Tongue (tissue), 2 donors: ENCODE measurements around the gene TMEM170A. TPM values are rescaled to one million over a fixed set of nuclear protein-coding genes. Genes with fewer than 3 reads are reported as not detected.
"Not testable (repeated sequence)": the region's sequence is repeated elsewhere in the genome, so short reads cannot be mapped to it uniquely, and the experiment has no call there.

Source experiments
- DNase-seq: peaks from one replicate; pipeline ENCODE4 v3.0.0-alpha.2; 2015
- total RNA-seq: library from RNA; depleted of rRNA; stranded (reverse); fragments of >200 nt; gene quantifications from one replicate; pipeline ENCODE4 v1.2.3, GENCODE V29; 2014

Gene TMEM170A
- total RNA-seq, 1 donor from 2014 or later, result 27.3 TPM

- no peak for DNase-seq
Measured at GRCh38 chr16:75452464-75453190, 11.9 kb downstream of the TMEM170A start.

- no peak for DNase-seq
Measured at GRCh38 chr16:75446416-75446815, 18.1 kb downstream of the TMEM170A start.

- DNase-seq, result no peak
Measured at GRCh38 chr16:75445298-75445697, 19.2 kb downstream of the TMEM170A start.

GRCh38 chr16:75443298-75443697 is 21.2 kb downstream of the TMEM170A start:
- no peak for DNase-seq

- DNase-seq, result peak; percentile 94
Measured at GRCh38 chr16:75433732-75434413, 30.6 kb downstream of the TMEM170A start.

DNA sequence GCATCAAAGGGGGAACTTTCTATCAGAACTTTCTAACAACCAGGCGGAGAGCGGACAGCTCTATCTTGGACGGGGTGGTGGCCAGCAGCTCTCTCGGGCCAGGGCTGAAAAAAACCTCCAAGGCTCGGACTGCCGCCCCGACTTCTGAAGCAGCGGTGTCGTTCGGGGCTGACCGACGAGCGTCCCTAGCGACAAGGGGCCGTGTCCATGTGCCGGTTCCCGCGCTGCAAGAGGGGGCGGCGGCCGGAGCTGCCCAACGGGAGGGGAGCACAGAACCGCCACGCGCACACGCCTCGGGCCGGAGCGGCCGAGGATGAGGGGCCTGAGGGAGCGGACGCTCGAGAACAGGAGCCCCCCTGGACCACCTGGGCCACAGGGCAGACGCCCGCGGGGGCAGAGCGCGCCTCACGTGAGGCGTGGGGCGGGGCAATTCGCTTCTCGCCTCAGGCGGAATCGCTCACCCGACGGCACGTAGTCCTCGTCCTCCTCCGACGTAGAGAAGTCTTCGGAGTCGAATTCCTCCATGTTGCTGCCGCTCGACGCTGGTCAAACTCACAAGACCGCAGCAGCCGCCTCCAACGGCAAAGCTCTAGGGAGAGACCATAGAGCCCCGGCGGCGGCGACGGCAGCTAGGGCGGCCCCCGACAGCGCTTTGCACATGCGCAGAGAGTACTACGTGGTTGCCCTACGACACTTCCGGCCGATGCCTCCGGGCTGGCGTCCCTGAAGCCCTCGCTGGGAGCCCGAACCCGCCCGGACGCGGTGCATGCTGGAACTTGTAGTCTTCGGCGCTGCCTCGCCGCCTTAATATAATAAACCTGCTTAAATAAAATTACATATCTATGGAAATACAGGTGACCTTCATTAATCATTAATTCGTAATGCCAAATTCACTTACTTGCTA is 31.4 kb downstream of the TMEM170A start, which contains the start of gene CFDP1:
TSS of gene CFDP1 (minus strand) at position 676 of the 904 bp plus-strand sequence. CDS start at position 525, 151 bp downstream.
- peak; percentile 99 for DNase-seq

GRCh38 chr16:75429621-75430403 is 34.7 kb downstream of the TMEM170A start:
- no peak for DNase-seq

GRCh38 chr16:75426524-75426923 is 38.0 kb downstream of the TMEM170A start:
- not testable (repeated sequence) for DNase-seq

- DNase-seq, result not testable (repeated sequence)
Measured at GRCh38 chr16:75424105-75424762, 40.3 kb downstream of the TMEM170A start.

DNA sequence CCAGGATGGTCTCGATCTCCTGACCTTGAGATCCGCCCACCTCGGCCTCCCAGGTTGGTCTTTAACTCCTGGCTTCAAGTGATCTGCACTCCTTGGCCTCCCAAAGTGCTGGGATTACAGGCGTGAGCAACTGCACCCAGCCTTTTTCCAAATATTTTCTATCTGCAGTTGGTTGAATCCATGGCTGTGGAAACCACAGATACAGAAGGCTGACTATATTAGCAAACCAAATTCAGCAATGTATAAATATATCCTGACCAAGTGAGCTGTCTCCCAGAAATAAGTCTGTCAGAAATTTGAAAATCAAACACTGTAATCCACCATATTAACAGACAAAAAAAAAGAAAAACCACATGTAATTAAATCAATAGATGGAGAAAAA is 40.8 kb downstream of the TMEM170A start:
- DNase-seq, result no peak

DNA sequence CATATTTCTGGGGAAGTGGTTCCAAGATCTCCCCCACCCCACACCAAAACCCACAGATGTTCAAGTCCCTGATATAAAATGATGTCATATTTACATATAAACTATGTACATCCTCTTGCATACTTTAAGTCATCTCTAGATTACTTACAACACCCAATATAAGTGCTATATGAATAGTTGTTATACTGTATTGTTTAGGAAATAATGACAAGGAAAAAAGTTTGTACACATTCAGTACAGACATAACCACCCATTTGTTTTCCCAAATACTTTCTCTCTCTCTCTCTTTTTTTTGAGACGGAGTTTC is 42.7 kb downstream of the TMEM170A start:
- no peak for DNase-seq

DNA sequence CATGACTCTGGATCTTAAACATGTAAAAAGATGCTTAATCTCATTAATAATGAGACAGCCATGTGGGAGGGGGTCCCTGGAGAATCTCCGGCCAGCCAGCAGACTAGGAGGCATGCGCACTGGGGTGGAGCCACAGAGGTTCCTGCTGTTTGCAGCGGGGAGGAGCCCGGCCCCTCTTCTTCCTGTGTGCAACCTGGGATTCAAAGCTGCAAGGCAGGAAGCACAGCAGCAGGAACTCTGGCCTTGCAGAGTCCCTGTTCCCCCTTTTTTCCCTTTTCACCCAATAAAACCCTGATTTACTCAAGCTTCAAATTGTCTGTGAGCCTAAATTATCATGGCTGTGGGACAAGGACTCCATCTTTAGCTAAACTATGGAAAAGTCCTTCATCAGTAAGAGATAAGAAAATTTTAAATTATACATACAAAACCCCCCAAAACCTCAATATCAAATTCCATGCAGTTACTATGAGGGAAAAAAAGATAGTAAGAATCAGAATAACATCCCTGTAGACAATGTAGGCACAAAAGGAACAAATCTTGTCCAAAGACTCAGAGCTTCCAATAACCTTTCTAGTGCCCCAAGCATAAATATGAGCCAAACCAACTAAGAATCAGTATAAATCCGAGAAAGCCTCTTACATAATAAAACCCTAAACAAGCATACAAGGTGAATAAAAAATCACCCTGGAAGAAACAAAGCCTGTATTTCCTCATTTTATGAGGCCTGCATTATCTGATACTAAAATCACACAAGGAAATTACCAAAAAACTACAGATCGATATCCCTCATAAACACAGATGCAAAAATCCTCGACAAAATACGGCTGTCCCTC is 43.3 kb downstream of the TMEM170A start:
- peak; percentile 78 for DNase-seq

DNA sequence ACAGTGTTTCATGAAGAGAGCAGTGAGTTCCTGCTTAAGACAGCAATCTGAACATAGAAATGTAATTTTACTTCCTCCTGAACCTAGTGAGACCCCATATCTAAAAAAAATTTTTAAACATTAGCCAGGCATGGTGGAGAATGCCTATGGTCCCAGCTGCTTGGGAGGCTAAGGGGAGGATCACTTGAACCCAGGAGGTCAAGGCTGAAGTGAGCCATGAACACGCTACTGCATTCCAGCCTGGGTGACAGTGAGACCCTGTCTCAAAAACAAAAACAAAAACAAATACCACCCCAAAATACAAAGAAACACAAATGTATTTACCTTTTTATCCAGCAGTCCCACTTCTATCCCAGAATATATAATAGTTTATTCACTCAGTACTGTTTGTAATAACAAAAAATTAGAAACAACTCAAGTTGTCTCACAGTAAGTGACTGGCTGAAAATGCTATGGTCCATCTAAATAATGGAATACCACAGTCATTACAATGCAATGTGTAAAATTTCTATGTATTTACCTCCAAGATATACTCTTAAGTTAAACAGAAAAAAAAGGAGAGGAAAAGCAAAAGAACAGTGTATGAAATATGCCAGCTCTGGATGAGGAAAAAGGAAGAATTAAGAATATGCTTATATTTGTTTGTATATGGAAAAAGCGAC is 47.5 kb downstream of the TMEM170A start:
- DNase-seq, result no peak

DNA sequence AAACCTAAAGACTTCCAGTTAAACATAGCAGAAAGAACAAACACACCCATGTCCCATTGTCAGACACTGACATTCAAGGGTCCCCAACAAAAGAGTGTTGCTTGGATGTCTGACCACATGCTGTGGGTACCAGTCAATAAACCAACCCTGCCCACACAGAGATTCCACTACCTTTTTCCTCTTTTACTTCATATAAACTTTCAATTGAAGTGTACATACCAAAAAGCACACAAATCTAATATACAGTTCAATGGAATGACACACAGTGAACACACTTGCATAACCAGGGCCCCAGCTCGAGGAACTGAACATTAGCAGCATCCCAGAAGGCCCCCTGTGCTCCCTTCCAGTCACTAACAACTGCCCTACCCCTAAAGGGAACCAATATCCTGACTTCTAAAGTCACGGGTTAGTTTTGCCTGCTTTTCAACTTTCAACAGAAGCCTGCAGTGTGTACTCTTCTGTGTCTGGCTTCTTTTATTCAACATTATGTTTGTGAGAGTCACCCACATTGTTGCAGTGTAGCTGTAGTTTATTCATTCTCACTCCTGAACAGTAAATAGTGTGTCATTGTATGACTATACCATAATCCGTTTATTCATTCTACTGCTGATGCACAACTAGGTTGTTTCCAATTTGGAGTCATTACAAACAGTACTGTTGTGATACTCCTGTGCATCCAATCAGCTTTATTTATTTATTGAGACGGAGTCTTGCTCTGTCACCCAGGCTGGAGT is 49.2 kb downstream of the TMEM170A start:
- DNase-seq, result no peak

DNA sequence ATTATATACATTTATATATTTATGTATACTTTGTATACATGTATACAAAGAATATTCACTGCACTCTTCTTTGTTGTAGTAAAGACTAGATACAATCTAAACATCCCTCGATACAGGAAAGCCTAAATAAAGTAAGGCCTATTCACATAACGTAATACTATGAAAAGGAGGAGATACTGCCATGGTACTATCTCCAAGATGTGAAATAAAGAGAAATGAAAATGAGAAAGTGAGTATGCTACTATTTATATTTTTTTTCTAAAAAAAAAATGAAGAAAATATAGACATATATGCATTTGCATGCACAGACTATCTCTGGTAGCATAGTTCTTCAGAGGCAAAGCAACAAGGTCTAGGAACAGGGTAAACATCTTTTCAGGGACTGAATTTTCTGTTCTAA is 50.5 kb downstream of the TMEM170A start:
- no peak for DNase-seq

DNA sequence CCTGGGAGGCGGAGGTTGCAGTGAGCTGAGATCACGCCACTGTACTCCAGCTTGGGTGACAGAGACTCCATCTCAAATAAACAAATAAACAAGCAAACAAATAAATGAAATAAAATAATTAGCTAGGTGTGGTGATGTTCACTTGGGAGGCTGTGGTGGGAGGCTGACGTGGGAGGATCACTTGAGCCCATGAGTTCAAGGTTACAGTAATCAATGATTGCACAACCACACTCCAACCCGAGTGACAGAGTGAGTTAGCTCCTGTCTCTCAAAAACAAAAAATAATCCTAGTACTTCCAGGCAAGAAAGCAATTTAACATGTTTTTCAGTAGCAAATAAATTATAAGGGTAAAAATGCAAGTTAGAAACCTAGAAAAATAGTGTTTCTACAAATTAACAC is 57.5 kb downstream of the TMEM170A start:
- DNase-seq, result no peak

DNA sequence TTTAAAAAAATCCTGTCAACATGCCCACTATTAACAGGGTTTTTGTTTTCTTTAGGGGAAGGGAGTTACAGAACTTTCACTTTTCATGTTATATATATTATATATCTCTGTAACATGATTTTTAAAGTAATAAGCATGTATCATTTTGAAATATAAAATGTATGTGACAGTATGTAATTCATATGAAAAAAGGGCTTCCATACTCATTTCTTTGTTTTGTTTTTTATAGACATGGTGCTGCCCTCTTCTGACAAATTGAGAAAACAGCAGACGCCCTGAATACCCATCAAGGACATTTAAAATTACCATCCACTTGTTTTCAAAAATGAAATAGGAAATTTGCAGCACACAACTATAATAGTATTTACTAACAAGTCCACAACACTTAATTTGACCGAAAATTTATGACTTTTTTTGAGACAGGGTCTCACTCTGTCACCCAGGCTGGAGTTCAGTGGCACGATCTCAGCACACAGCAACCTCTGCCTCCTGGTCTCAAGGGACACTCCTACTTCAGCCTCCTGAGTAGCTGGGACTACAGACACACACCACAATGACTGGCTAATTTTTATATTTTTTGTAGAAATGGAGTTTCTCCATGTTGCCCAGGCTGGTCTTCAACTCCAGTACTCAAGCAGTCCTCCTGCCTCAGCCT is 61.5 kb downstream of the TMEM170A start:
- DNase-seq, result peak; percentile 65

DNA sequence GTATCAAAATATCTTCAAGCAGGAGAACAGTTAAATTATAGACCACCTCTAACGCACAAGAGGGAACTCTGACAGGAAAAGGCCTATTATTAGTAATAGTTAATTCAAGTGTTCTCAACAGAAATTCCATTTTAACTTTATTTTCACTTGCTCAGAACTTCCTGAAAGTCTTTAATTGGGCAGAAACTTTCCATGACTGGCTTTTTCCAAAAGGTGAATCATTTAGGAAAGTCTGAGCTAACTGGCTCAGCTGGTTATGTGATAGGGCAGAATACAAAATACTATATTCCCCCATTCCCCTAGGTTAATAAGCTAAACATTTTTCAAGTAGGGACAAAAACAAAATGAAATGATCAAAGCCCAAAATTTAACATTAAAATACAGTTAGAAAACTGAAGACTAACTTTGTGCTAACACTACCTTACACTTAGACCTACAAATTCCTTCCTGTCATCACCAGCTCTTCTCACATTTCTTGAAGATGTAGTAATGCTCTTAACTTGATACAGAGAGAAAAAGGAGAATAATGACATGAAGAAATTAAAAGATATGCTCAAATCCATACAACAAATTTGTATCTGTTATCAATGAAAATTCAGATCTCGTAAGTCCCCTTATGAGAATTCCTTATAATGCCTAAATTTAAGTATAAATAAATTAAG is 62.2 kb downstream of the TMEM170A start:
- peak; percentile 40 for DNase-seq
